Loucy (cell line): ENCODE measurements around the gene PSD2.

ENCODE experiments used
- CTCF ChIP-seq: fragments of 200-600 bp; sonication (generic); conservative IDR thresholded peaks from 2 replicates; pipeline ENCODE4 v1.5.1; 2014; ENCODE audit warnings: mild to moderate bottlenecking, antibody characterized with exemption, low read length
- EZH2phosphoT487 ChIP-seq: fragments of 200-600 bp; IDR thresholded peaks from 2 replicates; pipeline ENCODE4 v1.6.1; 2018; ENCODE audit warnings: antibody characterized with exemption, mild to moderate bottlenecking, moderate library complexity, borderline replicate concordance

- TF ChIP-seq CTCF (no peak), EZH2phosphoT487 (no peak)
These were observed 42.8 kb upstream of the PSD2 start for GRCh38 chr5:139752506-139753473.
